Measurements from ENCODE around the gene CDH23. TPM values are rescaled to one million over a fixed set of nuclear protein-coding genes. Genes with fewer than 3 reads are reported as not detected.

CDH23 gene
- total and polyA plus RNA-seq, 2 donors (not counting 1 experiment from before 2014, with no cell fraction given), result 0.01 to 0.17 TPM

DNA sequence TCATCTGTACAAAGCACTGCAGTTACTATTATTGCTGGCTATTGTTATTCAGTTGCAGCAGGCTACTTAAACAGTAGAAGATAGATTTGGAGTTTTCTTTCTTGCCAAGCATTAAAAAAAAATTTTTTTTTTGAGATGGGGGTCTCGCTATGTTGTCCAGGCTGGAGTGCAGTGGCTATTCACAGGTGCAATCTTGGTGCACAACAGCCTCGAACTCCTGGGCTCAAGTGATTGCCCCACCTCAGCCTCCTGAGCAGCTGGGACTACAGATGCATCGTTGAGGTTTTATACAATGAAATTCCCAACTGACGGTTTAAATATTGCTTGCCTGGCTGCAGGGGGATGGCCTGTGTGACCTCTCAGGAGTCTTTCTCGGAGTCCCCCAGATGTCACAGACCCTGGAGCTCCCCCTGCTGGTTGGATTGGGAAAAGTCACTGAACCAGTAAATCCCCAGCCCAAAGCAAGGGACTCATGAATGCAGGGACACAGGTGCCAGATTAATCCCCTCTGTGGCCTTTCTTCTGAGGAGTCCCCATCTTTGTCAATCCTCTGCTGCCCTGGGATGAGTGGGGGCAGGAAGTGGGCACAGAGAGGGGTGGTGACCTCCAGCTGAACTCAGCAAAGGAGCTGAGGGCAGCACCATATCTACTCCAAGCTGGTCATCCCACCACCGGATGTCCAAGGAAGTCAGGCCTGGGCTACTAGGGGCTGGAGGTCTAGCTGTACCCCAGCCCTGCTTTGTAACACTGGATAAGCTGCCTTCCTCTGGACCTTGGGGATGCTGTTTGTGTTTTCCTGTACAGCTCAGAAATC is 173.3 kb downstream of the CDH23 start:
- Histone ChIP-seq H3K4me2 (ENCODE audit: extremely low read depth, insufficient read depth, low read length) (no peak overlapping the region), H3K4me1 (ENCODE audit: control insufficient read depth, extremely low read depth, insufficient read depth, low read length) (no peaks in the 10 kb centered on the region), H3K79me2 (ENCODE audit: control insufficient read depth, insufficient read depth, low read length) (no peaks in the 10 kb centered on the region), H2AFZ (ENCODE audit: low read length) (no peak overlapping the region), H3K27me3 (ENCODE audit: control insufficient read depth, insufficient read depth, low read length) (peaks cover 2% of the 10 kb centered on the region), H3K36me3 (ENCODE audit: control insufficient read depth, insufficient read depth, low read length) (no peaks in the 10 kb centered on the region), H3K4me3 (replicated peaks in 1 of 4; ENCODE audit: control extremely low read depth in 1 of 4, insufficient read depth in 1 of 4, low read depth in 3 of 4, low read length in 4 of 4) (no peak overlapping the region), H3K9ac (ENCODE audit: insufficient read depth, low read length) (no peak overlapping the region), H3K9me3 (ENCODE audit: control insufficient read depth, insufficient read depth, low read depth, low read length) (no peaks in the 10 kb centered on the region), H4K20me1 (ENCODE audit: control insufficient read depth, extremely low read depth, insufficient read depth, low read length) (no peaks in the 10 kb centered on the region), H3K27ac (ENCODE audit: insufficient read depth, low read length) (no peak overlapping the region)
- peak; percentile 21 to 47 for DNase-seq (ENCODE audit: low read depth in 2 of 2)
- TF ChIP-seq, protein P1, sequence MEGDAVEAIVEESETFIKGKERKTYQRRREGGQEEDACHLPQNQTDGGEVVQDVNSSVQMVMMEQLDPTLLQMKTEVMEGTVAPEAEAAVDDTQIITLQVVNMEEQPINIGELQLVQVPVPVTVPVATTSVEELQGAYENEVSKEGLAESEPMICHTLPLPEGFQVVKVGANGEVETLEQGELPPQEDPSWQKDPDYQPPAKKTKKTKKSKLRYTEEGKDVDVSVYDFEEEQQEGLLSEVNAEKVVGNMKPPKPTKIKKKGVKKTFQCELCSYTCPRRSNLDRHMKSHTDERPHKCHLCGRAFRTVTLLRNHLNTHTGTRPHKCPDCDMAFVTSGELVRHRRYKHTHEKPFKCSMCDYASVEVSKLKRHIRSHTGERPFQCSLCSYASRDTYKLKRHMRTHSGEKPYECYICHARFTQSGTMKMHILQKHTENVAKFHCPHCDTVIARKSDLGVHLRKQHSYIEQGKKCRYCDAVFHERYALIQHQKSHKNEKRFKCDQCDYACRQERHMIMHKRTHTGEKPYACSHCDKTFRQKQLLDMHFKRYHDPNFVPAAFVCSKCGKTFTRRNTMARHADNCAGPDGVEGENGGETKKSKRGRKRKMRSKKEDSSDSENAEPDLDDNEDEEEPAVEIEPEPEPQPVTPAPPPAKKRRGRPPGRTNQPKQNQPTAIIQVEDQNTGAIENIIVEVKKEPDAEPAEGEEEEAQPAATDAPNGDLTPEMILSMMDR (conservative IDR thresholded peaks at IDR 0.05 in 1 of 2, IDR thresholded peaks at IDR 0.05 in 1 of 2; ENCODE audit: low read depth in 1 of 2, low read length in 2 of 2), result peak; percentile 80 to 83
- no peak for TF ChIP-seq EZH2 (IDR thresholded peaks at IDR 0.05; ENCODE audit: low read length, missing control alignments)

DNA sequence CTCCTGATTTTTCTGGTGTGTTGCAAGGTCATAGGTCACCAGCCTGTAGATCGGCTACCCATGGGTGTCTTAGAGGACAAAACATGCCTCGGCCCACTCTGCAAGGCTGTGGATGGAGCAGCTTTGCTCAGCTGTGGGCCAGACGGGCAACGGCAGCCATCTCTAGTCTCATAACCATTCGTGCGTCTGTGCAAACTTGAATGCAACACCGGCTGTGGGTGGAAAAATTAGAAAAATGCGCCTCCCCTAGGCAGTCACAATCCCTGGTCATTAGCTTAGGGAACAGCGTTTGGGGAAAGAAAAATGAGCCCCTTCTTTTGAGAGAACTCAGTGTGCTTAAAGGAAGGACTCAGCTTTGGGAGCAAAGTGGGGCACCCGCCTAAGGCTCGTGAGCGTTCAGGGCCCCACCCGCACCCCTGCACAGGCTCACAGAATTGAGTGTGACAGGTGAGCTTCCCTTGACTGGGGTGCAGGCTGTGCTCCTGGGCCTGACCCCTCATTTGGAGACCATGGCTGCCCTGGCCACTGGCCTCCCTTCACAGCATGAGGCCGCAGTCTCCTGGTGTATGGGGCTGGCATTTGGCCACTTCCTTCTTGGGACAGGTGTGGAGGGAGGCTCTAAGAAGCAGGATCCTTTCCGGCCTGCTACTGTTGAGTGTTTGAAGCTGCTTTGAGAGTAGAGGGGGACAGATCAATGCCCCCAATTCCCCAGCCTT is 174.9 kb downstream of the CDH23 start:
- peaks cover 2% of the 10 kb centered on the region for H3K27me3 ChIP-seq (ENCODE audit: control insufficient read depth, insufficient read depth, low read length)
- TF ChIP-seq, protein P1 (conservative IDR thresholded peaks at IDR 0.05 in 1 of 2, IDR thresholded peaks at IDR 0.05 in 1 of 2; ENCODE audit: low read depth in 1 of 2, low read length in 2 of 2), result no peak
- no peak for TF ChIP-seq EZH2 (IDR thresholded peaks at IDR 0.05; ENCODE audit: low read length, missing control alignments)

DNA sequence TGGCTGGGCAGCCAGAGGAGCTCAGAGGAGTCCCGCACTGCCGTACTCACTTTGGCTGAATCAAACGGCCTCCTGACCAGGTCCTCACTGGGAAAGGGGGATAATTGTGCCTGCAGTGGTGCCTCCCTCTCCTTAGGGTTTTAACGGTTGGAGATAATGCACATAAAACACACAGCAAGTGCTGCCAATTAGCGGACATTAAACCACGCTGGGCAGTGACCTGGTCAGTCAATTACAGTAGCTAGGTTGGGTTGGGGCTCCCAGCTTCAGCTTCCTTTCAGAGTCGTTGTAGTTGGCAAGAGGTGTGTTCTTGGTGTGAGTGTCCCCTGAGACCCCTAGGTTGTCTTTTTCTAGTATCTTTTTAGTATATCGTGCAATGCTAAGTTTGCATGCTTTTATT is 176.2 kb downstream of the CDH23 start:
- Histone ChIP-seq H4K20me1 (ENCODE audit: control insufficient read depth, extremely low read depth, insufficient read depth, low read length) (no peaks in the 10 kb centered on the region), H3K9me3 (ENCODE audit: control insufficient read depth, insufficient read depth, low read depth, low read length) (no peaks in the 10 kb centered on the region), H3K36me3 (ENCODE audit: control insufficient read depth, insufficient read depth, low read length) (no peaks in the 10 kb centered on the region), H2AFZ (ENCODE audit: low read length) (no peak overlapping the region), H3K4me2 (ENCODE audit: extremely low read depth, insufficient read depth, low read length) (no peak overlapping the region), H3K27me3 (ENCODE audit: control insufficient read depth, insufficient read depth, low read length) (no peaks in the 10 kb centered on the region), H3K27ac (ENCODE audit: insufficient read depth, low read length) (no peak overlapping the region), H3K9ac (ENCODE audit: insufficient read depth, low read length) (no peak overlapping the region), H3K4me1 (ENCODE audit: control insufficient read depth, extremely low read depth, insufficient read depth, low read length) (no peaks in the 10 kb centered on the region), H3K4me3 (replicated peaks in 1 of 4; ENCODE audit: control extremely low read depth in 1 of 4, insufficient read depth in 1 of 4, low read depth in 3 of 4, low read length in 4 of 4) (no peak overlapping the region), H3K79me2 (ENCODE audit: control insufficient read depth, insufficient read depth, low read length) (no peaks in the 10 kb centered on the region)
- TF ChIP-seq, protein P1 (conservative IDR thresholded peaks at IDR 0.05 in 1 of 2, IDR thresholded peaks at IDR 0.05 in 1 of 2; ENCODE audit: low read depth in 1 of 2, low read length in 2 of 2), result no peak
- no peak for TF ChIP-seq EZH2 (IDR thresholded peaks at IDR 0.05; ENCODE audit: low read length, missing control alignments)
- no peak for DNase-seq (ENCODE audit: low read depth in 2 of 2)

More for the DNA sequence above, 174.9 kb downstream of the CDH23 start:
- no peaks in the 10 kb centered on the region for H4K20me1 ChIP-seq (ENCODE audit: control insufficient read depth, extremely low read depth, insufficient read depth, low read length)
- no peaks in the 10 kb centered on the region for H3K4me1 ChIP-seq (ENCODE audit: control insufficient read depth, extremely low read depth, insufficient read depth, low read length)
- H3K4me3 ChIP-seq (replicated peaks in 1 of 4; ENCODE audit: control extremely low read depth in 1 of 4, insufficient read depth in 1 of 4, low read depth in 3 of 4, low read length in 4 of 4), result no peak overlapping the region
- H3K27ac ChIP-seq (ENCODE audit: insufficient read depth, low read length), result no peak overlapping the region
- no peaks in the 10 kb centered on the region for H3K9me3 ChIP-seq (ENCODE audit: control insufficient read depth, insufficient read depth, low read depth, low read length)
- no peak for DNase-seq (ENCODE audit: low read depth in 2 of 2)
- H3K36me3 ChIP-seq (ENCODE audit: control insufficient read depth, insufficient read depth, low read length), result no peaks in the 10 kb centered on the region
- no peak overlapping the region for H3K4me2 ChIP-seq (ENCODE audit: extremely low read depth, insufficient read depth, low read length)
- no peaks in the 10 kb centered on the region for H3K79me2 ChIP-seq (ENCODE audit: control insufficient read depth, insufficient read depth, low read length)
- no peak overlapping the region for H3K9ac ChIP-seq (ENCODE audit: insufficient read depth, low read length)
- no peak overlapping the region for H2AFZ ChIP-seq (ENCODE audit: low read length)

All from fibroblast of lung (primary cell).